D721Med (cell line): ENCODE measurements around the gene RPL36.

Experiments used
- DNase-seq: peaks from one replicate; pipeline ENCODE4 v3.0.0; 2011; ENCODE audit warnings: low spot score; ENCODE audit not compliant: insufficient read length
- FAIRE-seq: peaks from 2 replicates; lab custom pipeline; 2011; peaks lifted over from hg19 to GRCh38; lab: Jason Lieb, UNC
- CTCF ChIP-seq: IDR thresholded peaks from 2 replicates; pipeline ENCODE4 v1.5.1; 2012; ENCODE audit warnings: mild to moderate bottlenecking, control low read depth; ENCODE audit not compliant: insufficient read depth; ENCODE audit errors: missing control alignments

The RPL36 gene

GRCh38 chr19:5690955-5691821 lies 1.1 kb downstream of the RPL36 start:
- TF ChIP-seq CTCF: no peak
- DNase-seq (no peak), FAIRE-seq (no peak)

DNA sequence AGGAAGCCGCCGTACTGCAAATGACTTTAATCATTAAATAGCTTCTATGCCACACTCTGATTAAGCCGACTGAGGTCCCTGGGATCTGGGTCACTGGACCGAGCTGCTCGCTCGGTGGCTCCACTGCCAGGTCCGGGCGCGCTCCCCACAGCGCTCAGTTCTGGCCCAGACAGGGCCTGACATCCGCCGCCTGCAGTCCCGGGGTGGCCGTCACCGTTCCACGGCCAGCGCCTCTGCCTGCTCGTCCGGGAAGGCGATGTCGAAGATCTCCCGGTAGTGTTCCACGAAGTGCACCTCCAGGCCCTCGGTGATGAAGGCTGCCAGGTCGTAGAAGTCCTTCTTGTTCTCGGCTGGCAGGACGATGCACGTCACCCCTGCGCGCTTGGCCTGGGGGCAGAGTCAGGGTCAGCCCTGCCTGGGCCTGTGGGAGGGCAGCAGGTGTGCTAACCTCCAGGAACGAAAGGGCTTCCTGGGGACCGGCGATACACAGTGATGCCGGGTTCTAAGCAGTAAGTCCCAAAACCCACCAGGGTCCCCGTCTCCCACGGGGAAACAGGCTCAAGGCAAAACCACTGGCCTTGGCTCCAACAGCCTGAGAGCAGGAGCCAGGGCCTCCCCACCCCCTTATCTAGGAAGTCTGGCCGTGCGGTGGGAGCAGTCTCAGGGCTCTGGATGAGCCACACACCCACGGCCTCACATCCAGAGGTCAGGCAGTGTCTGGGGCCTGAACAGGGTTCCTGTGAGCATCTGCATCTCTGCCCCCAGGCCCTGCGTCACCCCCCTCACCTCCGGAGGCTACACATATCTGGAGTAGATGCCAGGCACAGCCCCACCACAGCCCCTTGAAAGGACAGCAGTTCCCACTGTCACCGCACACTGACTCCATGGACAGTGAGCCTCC lies 2.0 kb downstream of the RPL36 start:
- DNase-seq (no peak), FAIRE-seq (no peak)
- no peak for TF ChIP-seq CTCF

DNA sequence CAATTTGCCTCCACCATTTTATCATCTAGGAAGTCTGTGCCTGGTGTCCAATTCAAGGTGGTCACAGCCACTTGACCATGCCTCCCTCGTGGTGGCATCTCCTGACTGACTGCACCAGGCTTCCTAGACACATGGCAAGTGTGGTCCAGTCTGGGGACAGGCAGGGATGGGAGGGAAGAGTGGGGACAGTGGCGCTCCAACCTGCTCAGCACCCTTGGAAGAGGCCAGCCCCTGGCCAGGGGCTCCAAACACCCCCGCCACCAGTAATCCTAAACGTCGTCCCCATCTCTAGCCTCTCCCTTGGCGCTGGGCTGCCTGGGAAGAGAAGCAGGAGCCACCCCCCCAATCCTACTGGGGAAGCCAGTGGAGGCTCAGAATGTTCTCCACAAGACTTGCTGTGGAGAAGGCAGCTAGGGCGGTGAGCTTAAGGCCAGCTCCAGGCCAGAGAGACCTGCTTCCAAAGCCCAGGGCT lies 2.7 kb downstream of the RPL36 start:
- FAIRE-seq (no peak), DNase-seq (no peak)
- no peak for TF ChIP-seq CTCF

DNA sequence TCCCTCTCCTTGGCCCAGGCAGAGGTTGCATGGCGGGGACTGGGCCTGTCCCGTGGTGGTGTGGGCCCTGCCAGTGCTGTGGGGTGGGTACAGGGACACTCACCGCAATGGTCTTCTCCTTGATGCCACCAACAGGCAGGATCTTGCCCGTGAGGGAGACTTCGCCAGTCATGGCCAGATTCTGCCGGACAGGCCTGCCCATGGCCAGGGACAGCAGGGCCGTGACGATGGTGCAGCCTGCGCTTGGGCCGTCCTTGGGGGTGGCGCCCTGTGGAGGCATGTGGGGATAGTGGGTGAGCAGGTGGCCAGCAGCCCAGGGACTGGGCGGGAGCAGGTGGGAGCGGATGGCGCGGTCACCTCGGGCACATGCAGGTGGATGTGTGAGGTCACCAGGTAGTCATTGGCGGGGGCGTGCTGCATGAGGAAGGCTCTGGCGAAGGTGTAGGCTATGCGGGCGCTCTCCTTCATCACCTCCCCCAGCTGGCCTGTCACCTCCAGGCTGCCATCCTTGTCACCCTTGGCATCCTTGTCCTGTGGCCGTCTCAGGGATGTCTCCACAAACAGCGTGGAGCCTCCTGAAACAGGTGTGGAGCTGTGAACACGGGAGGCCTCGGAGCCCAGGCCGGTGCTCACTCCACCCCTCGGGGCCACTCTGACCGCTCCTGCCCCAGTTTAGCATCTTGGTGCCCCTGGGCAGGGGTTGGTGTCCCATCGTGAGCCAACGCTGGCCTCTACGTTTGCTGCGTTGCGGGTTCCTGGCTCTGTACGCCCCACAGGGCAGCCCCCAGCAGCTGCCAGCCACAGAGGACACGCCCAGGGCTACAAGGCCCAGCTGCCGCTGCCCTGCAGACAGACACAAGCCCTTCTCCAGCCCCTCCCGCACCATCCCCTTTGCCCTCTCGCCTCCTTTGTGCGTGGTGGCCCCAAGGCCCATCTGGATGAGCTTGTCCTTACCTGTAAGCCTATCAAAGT lies 3.4 kb downstream of the RPL36 start:
- FAIRE-seq: no peak
- TF ChIP-seq CTCF: no peak
- no peak for DNase-seq

DNA sequence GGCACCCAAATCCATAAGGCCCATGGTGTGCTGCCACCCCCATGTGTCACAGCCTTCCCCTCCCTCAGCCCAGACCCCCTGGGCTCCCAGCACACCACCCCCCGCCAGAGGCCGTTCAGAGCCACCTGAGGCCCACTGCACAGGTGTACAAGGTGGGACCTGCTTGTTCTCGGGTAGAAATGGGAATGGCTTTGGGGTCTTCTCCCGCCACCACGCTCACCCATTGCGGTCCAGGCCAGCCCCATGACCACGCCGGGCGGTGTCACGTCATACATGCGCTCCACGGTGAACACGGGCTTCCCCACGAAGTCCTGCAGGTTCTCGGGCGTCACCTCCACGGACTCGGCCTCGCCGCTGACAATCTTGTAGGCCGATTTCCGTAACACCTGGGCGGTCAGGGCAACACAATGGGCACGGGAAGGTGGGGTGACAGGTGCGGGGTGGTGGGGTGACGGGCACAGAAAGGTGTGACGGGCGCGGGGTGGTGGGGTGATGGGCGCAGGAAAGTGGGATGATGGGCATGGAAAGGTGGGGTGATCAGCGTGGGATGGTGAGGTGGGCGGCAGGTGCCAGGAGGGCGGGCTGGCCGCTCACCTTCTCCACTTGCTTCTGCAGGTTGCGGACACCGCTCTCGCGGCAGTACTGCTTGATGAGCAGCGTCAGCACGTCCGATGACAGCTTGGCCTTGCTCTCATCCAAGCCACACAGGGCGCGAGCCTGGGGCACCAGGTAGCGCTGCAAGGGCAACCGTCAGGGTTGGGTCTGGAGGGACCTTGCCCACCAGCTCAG lies 4.3 kb downstream of the RPL36 start:
- DNase-seq (no peak), FAIRE-seq (no peak)
- no peak for TF ChIP-seq CTCF
